A549 (cell line): Measurements from ENCODE around the gene CLDN6. TPM values are rescaled to one million over a fixed set of nuclear protein-coding genes. Genes with fewer than 3 reads are reported as not detected.

ENCODE experiments used
- ATAC-seq, 2 experiments: fragments of 200-7000 bp in 1 of 2; fragments of >200 bp in 1 of 2; cut with Nextera tagmentation in 1 of 2; cut with Tn5 transposase in 1 of 2; 3 replicates each; pipeline versions ENCODE4 v1.8.0 to v1.9.1; 2018 to 2020; ENCODE audit warnings: mild to moderate bottlenecking in 1 of 2, moderate library complexity in 1 of 2
- CTCF ChIA-PET: fragments of 300-600 bp; sonication (Branson Sonifier 250); formaldehyde crosslinking; extraction: SDS; loops from one replicate; lab custom pipeline; 2021; ENCODE audit warnings: antibody characterized with exemption, inconsistent platforms; lab: Yijun Ruan, JAX
- POLR2A ChIA-PET: fragments of 350-600 bp; formaldehyde crosslinking; extraction: SDS; loops from one replicate; lab custom pipeline; 2021; ENCODE audit warnings: antibody characterized with exemption, inconsistent platforms; lab: Yijun Ruan, JAX
- DNase-seq, 2 experiments: peaks; one replicate each; pipeline versions ENCODE4 v3.0.0 to v3.0.0-alpha.2; 2011 to 2016; ENCODE audit warnings: low read depth in 1 of 2, low spot score in 1 of 2
- FAIRE-seq: peaks from 2 replicates; lab custom pipeline; 2011; peaks lifted over from hg19 to GRCh38; lab: Jason Lieb, UNC
- H3K27ac ChIP-seq, 2 experiments: fragments of >200 bp; sonication (Bioruptor Twin); formaldehyde crosslinking; 3 replicates each; pipeline ENCODE4 v1.5.1; 2016 to 2017
- H3K4me1 ChIP-seq: fragments of >200 bp; sonication (Bioruptor Twin); formaldehyde crosslinking; 3 replicates; pipeline ENCODE4 v1.6.1; 2016
- H3K4me2 ChIP-seq: fragments of >200 bp; sonication (Bioruptor Twin); formaldehyde crosslinking; 3 replicates; pipeline ENCODE4 v1.6.1; 2016
- H3K4me3 ChIP-seq: fragments of >200 bp; sonication (Bioruptor Twin); formaldehyde crosslinking; 3 replicates; pipeline ENCODE4 v1.5.1; 2016
- H3K9me3 ChIP-seq: fragments of >200 bp; sonication (Bioruptor Twin); formaldehyde crosslinking; 3 replicates; pipeline ENCODE4 v1.6.1; 2016
- BCL3 ChIP-seq: fragments of >200 bp; sonication (Bioruptor Twin); formaldehyde crosslinking; IDR thresholded peaks from 3 replicates; pipeline ENCODE4 v1.6.1; 2016
- CBX2 ChIP-seq: fragments of 200-600 bp; sonication (generic); IDR thresholded peaks from 2 replicates; pipeline ENCODE4 v1.6.1; 2016; ENCODE audit warnings: low read depth, mild to moderate bottlenecking, borderline replicate concordance
- CEBPB ChIP-seq, 2 experiments: fragments of >200 bp in 1 of 2; sonication (Bioruptor Twin) in 1 of 2; formaldehyde crosslinking in 1 of 2; IDR thresholded peaks; 2 replicates each; pipeline ENCODE4 v1.6.1; 2012 to 2016
- CHD4 ChIP-seq: fragments of 200-600 bp; sonication (generic); IDR thresholded peaks from 2 replicates; pipeline ENCODE4 v1.6.1; 2016; ENCODE audit warnings: antibody characterized with exemption, mild to moderate bottlenecking, borderline replicate concordance
- CTCF ChIP-seq: fragments of >200 bp; sonication (Bioruptor Twin); formaldehyde crosslinking; IDR thresholded peaks from 3 replicates; pipeline ENCODE4 v1.5.1; 2016
- EP300 ChIP-seq, 2 experiments: fragments of >200 bp; sonication (Bioruptor Twin); formaldehyde crosslinking; IDR thresholded peaks; 2 replicates in 1 of 2; 3 replicates in 1 of 2; pipeline ENCODE4 v1.6.1; 2016 to 2017
- GATA3 ChIP-seq: IDR thresholded peaks from 2 replicates; pipeline ENCODE4 v1.6.1; 2012; ENCODE audit warnings: borderline replicate concordance
- HDAC2 ChIP-seq: fragments of 200-600 bp; sonication (generic); IDR thresholded peaks from 2 replicates; pipeline ENCODE4 v1.6.1; 2016
- HES2 ChIP-seq: fragments of >200 bp; sonication (Bioruptor Twin); formaldehyde crosslinking; IDR thresholded peaks from 2 replicates; pipeline ENCODE4 v1.6.1; 2016
- KDM1A ChIP-seq: fragments of 200-600 bp; sonication (generic); IDR thresholded peaks from 2 replicates; pipeline ENCODE4 v1.6.1; 2016; ENCODE audit warnings: low read depth, mild to moderate bottlenecking
- MAFK ChIP-seq: fragments of 450-650 bp; IDR thresholded peaks from 2 replicates; pipeline ENCODE4 v1.6.1; 2014; ENCODE audit not compliant: partially characterized antibody
- MAZ ChIP-seq: fragments of 150-350 bp; IDR thresholded peaks from 2 replicates; pipeline ENCODE4 v1.6.1; 2014; ENCODE audit warnings: antibody characterized with exemption, low read depth, low read length, borderline replicate concordance
- NFE2L2 ChIP-seq: fragments of 150-350 bp; conservative IDR thresholded peaks from 2 replicates; pipeline ENCODE4 v1.6.1; 2014; ENCODE audit warnings: low read length
- NR3C1 ChIP-seq: fragments of >200 bp; sonication (Bioruptor Twin); formaldehyde crosslinking; IDR thresholded peaks from 3 replicates; pipeline ENCODE4 v1.6.1; 2017
- PBX3 ChIP-seq: IDR thresholded peaks from 2 replicates; pipeline ENCODE4 v1.6.1; 2012
- PHF8 ChIP-seq: fragments of 200-600 bp; sonication (generic); IDR thresholded peaks from 2 replicates; pipeline ENCODE4 v1.6.1; 2016; ENCODE audit warnings: low read depth, mild to moderate bottlenecking, antibody characterized with exemption, moderate library complexity, borderline replicate concordance
- POLR2A ChIP-seq: IDR thresholded peaks from 2 replicates; pipeline ENCODE4 v1.6.1; 2012; ENCODE audit warnings: mild to moderate bottlenecking, low read length
- RAD21 ChIP-seq, 2 experiments: fragments of >200 bp in 1 of 2; sonication (Bioruptor Twin) in 1 of 2; formaldehyde crosslinking in 1 of 2; IDR thresholded peaks in 1 of 2; conservative IDR thresholded peaks in 1 of 2; 2 replicates in 1 of 2; 3 replicates in 1 of 2; pipeline ENCODE4 v1.6.1; 2012 to 2018; ENCODE audit warnings: inconsistent platforms in 1 of 2
- RARB ChIP-seq: fragments of 250-450 bp; sonication (Bioruptor Pico); IDR thresholded peaks from 2 replicates; pipeline ENCODE4 v1.8.0; 2021; ENCODE audit warnings: mild to moderate bottlenecking, moderate library complexity
- RCOR1 ChIP-seq: fragments of 150-350 bp; IDR thresholded peaks from 2 replicates; pipeline ENCODE4 v1.6.1; 2014; ENCODE audit warnings: antibody characterized with exemption, low read length, low read depth
- REST ChIP-seq: fragments of 200-600 bp; sonication (generic); IDR thresholded peaks from 2 replicates; pipeline ENCODE4 v1.6.1; 2016; ENCODE audit warnings: antibody characterized with exemption, mild to moderate bottlenecking, moderate library complexity
- RNF2 ChIP-seq: fragments of 200-600 bp; sonication (generic); IDR thresholded peaks from 2 replicates; pipeline ENCODE4 v1.6.1; 2016; ENCODE audit warnings: low read depth, mild to moderate bottlenecking, antibody characterized with exemption, moderate library complexity, borderline replicate concordance
- SMC3 ChIP-seq: fragments of >200 bp; sonication (Bioruptor Twin); formaldehyde crosslinking; IDR thresholded peaks from 3 replicates; pipeline ENCODE4 v1.6.1; 2018; ENCODE audit warnings: inconsistent platforms
- TP53 ChIP-seq: fragments of 250-450 bp; sonication (Bioruptor Pico); IDR thresholded peaks from 2 replicates; pipeline ENCODE4 v1.5.0; 2021; ENCODE audit warnings: mild to moderate bottlenecking, moderate library complexity
- ZFP36 ChIP-seq: fragments of 450-650 bp; IDR thresholded peaks from 2 replicates; pipeline ENCODE4 v1.6.1; 2014; ENCODE audit warnings: borderline replicate concordance; ENCODE audit not compliant: partially characterized antibody
- WGBS: methylation state at CpG from one replicate; pipeline ENCODE4 v1.1.6; 2017; ENCODE audit errors: missing lambda C conversion rate; 5-methylcytosine and 5-hydroxymethylcytosine counted together
- polyA plus RNA-seq, 4 experiments: library from polyadenylated mRNA; depleted of rRNA in 3 of 4; stranded (reverse); fragments of >200 nt; fragmentation: RNase III in 1 of 4; extraction: RNeasy Plus Mini Kit Qiagen cat#74134 plus additional on column Dnase treatment in 1 of 4; gene quantifications; 2 replicates in 3 of 4; 3 replicates in 1 of 4; pipeline ENCODE4 v1.2.3, GENCODE V29; 2011 to 2017

The CLDN6 gene
- polyA plus RNA-seq, 2 of the 4 experiments (the other 2 are of a cell fraction) = 0.25 TPM; not detected in 1

GRCh38 chr16:3000540-3000939, 17.4 kb downstream of the CLDN6 start:
- H3K4me2 ChIP-seq = no peak overlapping the region
- FAIRE-seq = no peak
- ChIA-PET POLR2A (interaction anchor here (0.5 to 9.6 kb wide), 2 partner anchors 21 to 161 kb away, joined by 6 to 107 read pairs; partner anchors contain the start of genes HCFC1R1, THOC6 and TNFRSF12A), CTCF (interaction anchor here (0.7 to 14.8 kb wide), 10 partner anchors 9 to 81 kb away, joined by 3 to 214 read pairs (median 4); partner anchors contain the start of genes CLDN6, HCFC1R1, PKMYT1 and THOC6)
- TF ChIP-seq CEBPB (IDR thresholded peaks at IDR 0.05) (no peak), HDAC2 (no peak)
- no peak for ATAC-seq
- peaks cover 10% of the 10 kb centered on the region; the same call in 2 of the 3 replicates for H3K4me1 ChIP-seq
- H3K4me3 ChIP-seq = no peak overlapping the region
- WGBS = 75% methylated on average over 2 of the region's 4 CpGs
- H3K9me3 ChIP-seq = no peaks in the 10 kb centered on the region
- no peak overlapping the region for H3K27ac ChIP-seq
- no peak for DNase-seq

- ChIA-PET POLR2A (interaction anchor here (9.6 kb wide), 1 partner anchor 22 kb away, joined by 107 read pairs; the partner anchor contains the start of genes HCFC1R1, THOC6 and TNFRSF12A), CTCF (interaction anchor here (1.0 to 14.8 kb wide), 6 partner anchors 8 to 81 kb away, joined by 3 to 214 read pairs (median 6); partner anchors contain the start of genes CLDN6, HCFC1R1, PKMYT1 and THOC6)
- Histone ChIP-seq H3K4me2 (no peak overlapping the region), H3K4me3 (no peak overlapping the region), H3K9me3 (no peaks in the 10 kb centered on the region), H3K27ac (no peak overlapping the region), H3K4me1 (peaks cover 8% of the 10 kb centered on the region; the same call in 2 of the 3 replicates)
- TF ChIP-seq PBX3 (no peak), REST (no peak), MAFK (no peak), MAZ (no peak), EP300 (IDR thresholded peaks at IDR 0.05) (no peak), HDAC2 (no peak), NFE2L2 (no peak), SMC3 (no peak), HES2 (no peak), CHD4 (no peak), RARB (CRISPR knock-in tag) (no peak), GATA3 (no peak), BCL3 (no peak)
- DNase-seq (no peak), FAIRE-seq (no peak), ATAC-seq (no peak)
- 76% methylated on average over 6 of the region's 6 CpGs for WGBS
Observed at GRCh38 chr16:2999929-3000328, 18.1 kb downstream of the CLDN6 start.

- FAIRE-seq = no peak
- WGBS = 96% methylated on average over 4 of the region's 13 CpGs
- Histone ChIP-seq H3K9me3 (no peaks in the 10 kb centered on the region), H3K27ac (no peak overlapping the region)
- POLR2A ChIA-PET = no interaction called here
- no peak for TF ChIP-seq RARB (CRISPR knock-in tag)
- no peak for TF ChIP-seq ZFP36
- no peak for TF ChIP-seq CTCF
- no peak for TF ChIP-seq RCOR1
- no peak for TF ChIP-seq RAD21 (conservative IDR thresholded peaks at IDR 0.05 in 1 of 2, IDR thresholded peaks at IDR 0.05 in 1 of 2)
- no peak for TF ChIP-seq POLR2A
- TF ChIP-seq TP53 (CRISPR knock-in tag) = no peak
- no peak for TF ChIP-seq CBX2
- no peak for TF ChIP-seq RNF2
- TF ChIP-seq NR3C1 = no peak
- no peak for TF ChIP-seq KDM1A
- TF ChIP-seq PHF8 = no peak
- TF ChIP-seq, all 56 proteins: peak for 0
- ATAC-seq = no peak
- DNase-seq = no peak
- Histone ChIP-seq H3K4me3 (no peak overlapping the region), H3K4me2 (no peak overlapping the region), H3K4me1 (peaks cover 7% of the 10 kb centered on the region; the same call in 2 of the 3 replicates)
- CTCF ChIA-PET = interaction anchor here (0.7 to 1.8 kb wide), 5 partner anchors 12 to 91 kb away, joined by 3 to 5 read pairs (median 4); no protein-coding TSS in a partner anchor
Observed at GRCh38 chr16:2996298-2996697, 21.7 kb downstream of the CLDN6 start.
